Stomach (tissue), 4 donors: Measurements from ENCODE around the gene EML3.
"Not testable (repeated sequence)": the region's sequence is repeated elsewhere in the genome, so short reads cannot be mapped to it uniquely, and the experiment has no call there.

Source experiments
- CTCF ChIP-seq, 7 experiments: fragments of 450-650 bp in 4 of 7; fragments of 200-600 bp in 3 of 7; sonication (generic) in 3 of 7; IDR thresholded peaks; one replicate each; pipeline ENCODE4 v1.5.1; 2016 to 2019; ENCODE audit warnings: antibody characterized with exemption in 7 of 7, control low read depth in 2 of 7, mild to moderate bottlenecking in 1 of 7
- EP300 ChIP-seq: sonication (generic); formaldehyde crosslinking; IDR thresholded peaks from one replicate; pipeline ENCODE4 v1.6.1; 2017; ENCODE audit warnings: antibody characterized with exemption
- POLR2A ChIP-seq, 4 donors: fragments of 450-650 bp; IDR thresholded peaks; one replicate each; pipeline ENCODE4 v1.6.1; 2016; ENCODE audit warnings: antibody characterized with exemption in 4 of 4, control low read depth in 2 of 4, mild to moderate bottlenecking in 1 of 4, moderate library complexity in 1 of 4
- POLR2AphosphoS5 ChIP-seq, 3 donors: sonication (generic); formaldehyde crosslinking; IDR thresholded peaks; one replicate each; pipeline ENCODE4 v1.6.1; 2016; ENCODE audit warnings: antibody characterized with exemption in 3 of 3

- not testable (repeated sequence) for TF ChIP-seq POLR2A (IDR thresholded peaks at IDR 0.05); CTCF (IDR thresholded peaks at IDR 0.05); POLR2AphosphoS5 (IDR thresholded peaks at IDR 0.05); EP300
These were observed 4.4 kb upstream of the EML3 start for GRCh38 chr11:62616957-62617356.
